ENCODE data around the gene TRIM26.
"Not testable (repeated sequence)": the region's sequence is repeated elsewhere in the genome, so short reads cannot be mapped to it uniquely, and the experiment has no call there.

Gene TRIM26

GRCh38 chr6:30169658-30170614 is 43.3 kb downstream of the TRIM26 start:
- peak in 1 of 5 experiments; percentile 50 for DNase-seq

GRCh38 chr6:30168741-30169140 is 44.5 kb downstream of the TRIM26 start:
- no peak for DNase-seq

GRCh38 chr6:30167101-30167500 is 46.1 kb downstream of the TRIM26 start:
- peak in 1 of 5 experiments; percentile 55 for DNase-seq

GRCh38 chr6:30165238-30165637 is 48.0 kb downstream of the TRIM26 start:
- DNase-seq, result not testable (repeated sequence)

DNA sequence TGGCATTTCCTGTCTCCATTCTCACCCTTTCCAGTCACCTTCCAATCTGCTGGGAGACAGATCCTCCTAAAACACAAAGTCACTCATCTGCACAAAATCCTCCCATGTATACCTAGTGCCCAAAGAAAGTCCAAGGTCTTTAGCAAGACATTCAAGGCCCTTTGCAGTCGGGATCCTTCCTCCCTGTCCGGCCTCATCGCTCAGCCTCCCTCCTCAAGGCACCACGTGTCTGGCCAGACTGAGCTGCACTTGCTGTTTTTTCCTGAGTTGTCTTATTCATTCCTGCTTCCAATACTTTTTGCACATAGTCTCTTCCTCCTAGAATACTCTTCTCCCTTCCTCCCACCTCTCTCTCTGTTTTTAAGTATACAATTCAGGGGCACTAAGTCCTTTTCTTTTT is 48.5 kb downstream of the TRIM26 start:
- DNase-seq, result no peak

- DNase-seq, result no peak
Measured at GRCh38 chr6:30163918-30164654, 49.1 kb downstream of the TRIM26 start.

GRCh38 chr6:30163090-30163917 is 49.9 kb downstream of the TRIM26 start, which contains the start of gene TRIM15:
TSS of gene TRIM15 (plus strand) at chr6:30163546. CDS start at chr6:30163685, 139 bp downstream.
- peak in 2 of 5 experiments; percentile 17 to 18 for DNase-seq

- DNase-seq, result no peak
Measured at GRCh38 chr6:30162265-30163089, 50.7 kb downstream of the TRIM26 start.

DNA sequence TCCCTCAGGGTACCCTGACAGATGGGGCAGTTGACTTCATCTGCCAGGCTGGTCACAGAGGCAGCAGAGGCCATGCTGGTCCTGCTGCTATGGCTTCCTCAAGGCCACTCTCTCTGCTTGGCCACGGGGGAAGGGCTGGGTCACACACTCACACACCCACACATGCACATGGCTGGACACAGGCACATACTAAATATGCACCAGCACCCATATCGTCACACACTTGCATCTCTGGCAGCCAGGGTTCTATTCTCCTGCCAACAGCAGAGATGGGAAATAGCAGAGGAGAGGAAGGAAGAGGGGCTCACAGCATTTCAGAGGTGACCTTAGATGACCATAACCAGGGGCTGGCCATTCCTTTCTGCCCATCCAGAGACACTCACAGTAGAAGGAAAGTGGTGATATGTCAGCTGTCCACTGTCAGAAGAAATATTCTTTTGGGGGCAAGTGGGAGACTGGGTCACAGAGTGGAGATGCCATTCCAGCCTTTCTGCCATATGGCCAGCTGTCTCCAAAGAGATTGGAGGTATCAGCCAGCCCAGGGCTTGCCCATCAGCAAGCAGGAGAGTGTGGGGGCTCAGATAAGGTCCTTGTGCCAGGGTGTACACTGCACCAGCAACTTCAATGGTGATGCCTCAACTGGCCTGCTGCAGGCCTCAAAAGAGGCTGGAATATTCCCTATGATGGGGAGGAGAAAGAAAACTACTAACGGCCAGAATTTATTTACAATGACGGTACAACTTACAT is 52.2 kb downstream of the TRIM26 start, which contains the start of gene TRIM10:
TRIM10 (minus strand) TSS at position 427 of the 747 bp plus-strand sequence; CDS start at position 74, 353 bp downstream.
- DNase-seq, result no peak

DNA sequence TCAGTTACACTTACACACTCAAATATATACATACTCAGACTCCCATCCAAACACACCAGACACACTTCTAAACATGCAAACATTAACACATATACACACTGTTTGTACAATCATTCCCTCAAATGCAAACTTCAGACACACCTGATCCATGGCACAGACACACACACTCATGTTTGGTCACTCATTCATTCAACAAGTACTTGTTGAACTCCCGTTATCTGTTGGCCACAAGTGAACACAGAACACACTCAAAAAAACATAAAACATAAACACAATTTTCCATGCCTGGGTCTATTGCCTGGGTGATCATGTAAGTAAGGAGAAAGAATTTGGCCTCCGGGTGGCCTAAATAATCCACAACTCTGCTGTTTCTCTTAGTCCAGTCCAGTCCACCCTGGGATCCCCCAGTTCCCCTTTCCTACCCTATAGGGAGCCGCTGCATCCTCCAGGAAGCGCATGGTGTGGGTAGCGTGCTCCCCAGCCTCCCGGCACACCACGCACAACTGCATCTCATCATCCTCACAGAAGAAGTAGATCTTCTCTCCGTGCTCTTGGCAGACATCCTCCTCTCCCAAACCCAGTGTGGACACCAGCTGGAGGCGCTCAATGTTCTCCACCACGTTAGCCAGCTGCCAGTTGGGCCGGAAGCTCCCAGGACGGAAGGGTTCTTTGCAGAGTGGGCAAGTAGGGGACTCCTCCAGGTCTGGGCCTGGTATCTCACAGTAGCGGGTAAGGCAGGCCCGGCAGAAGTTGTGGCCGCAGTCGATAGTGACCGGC is 53.0 kb downstream of the TRIM26 start:
- no peak for DNase-seq

GRCh38 chr6:30158475-30159040 is 54.6 kb downstream of the TRIM26 start:
- DNase-seq, result peak in 1 of 5 experiments; percentile 17

DNA sequence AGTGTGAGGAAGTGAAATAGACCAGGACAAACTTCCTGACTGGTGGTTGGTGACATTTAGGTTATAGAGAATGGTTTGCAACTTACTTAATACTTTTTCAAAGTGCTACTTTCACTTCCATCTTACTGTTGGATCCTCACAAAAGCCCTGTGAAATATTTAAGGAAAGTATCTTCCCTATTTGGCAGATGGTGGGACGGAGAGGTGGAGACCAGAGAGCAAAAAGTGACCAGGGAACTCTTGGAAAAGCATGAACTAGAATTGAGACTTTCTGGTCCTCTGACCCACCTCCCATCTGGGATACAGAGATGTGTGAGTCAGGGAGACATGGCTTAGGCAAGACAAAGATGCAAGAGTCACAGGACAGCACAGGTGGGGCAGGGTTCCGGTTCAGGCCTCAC is 55.2 kb downstream of the TRIM26 start:
- no peak for DNase-seq

GRCh38 chr6:30157581-30157980 is 55.6 kb downstream of the TRIM26 start:
- DNase-seq, result no peak

GRCh38 chr6:30156774-30157173 is 56.4 kb downstream of the TRIM26 start:
- no peak for DNase-seq

DNA sequence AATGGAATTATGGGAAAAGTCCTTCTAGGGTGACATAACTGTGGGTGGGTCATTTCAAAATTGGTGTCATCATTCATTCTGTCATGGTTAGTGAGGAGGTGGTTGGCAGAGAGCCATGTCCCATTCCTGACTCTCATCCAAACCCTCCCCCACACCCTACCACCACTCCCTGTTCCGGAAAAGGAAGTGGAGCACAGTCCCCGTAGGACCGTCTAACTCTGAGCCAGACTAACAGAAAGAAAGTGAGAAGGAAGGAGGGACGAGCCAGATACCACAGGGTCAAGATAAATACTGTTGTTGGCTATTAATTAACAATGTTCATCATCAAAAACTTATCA is 57.0 kb downstream of the TRIM26 start:
- DNase-seq, result no peak

GRCh38 chr6:30155520-30156261 is 57.5 kb downstream of the TRIM26 start:
- no peak for DNase-seq

- DNase-seq, result no peak
Measured at GRCh38 chr6:30154709-30155519, 58.3 kb downstream of the TRIM26 start.

DNA sequence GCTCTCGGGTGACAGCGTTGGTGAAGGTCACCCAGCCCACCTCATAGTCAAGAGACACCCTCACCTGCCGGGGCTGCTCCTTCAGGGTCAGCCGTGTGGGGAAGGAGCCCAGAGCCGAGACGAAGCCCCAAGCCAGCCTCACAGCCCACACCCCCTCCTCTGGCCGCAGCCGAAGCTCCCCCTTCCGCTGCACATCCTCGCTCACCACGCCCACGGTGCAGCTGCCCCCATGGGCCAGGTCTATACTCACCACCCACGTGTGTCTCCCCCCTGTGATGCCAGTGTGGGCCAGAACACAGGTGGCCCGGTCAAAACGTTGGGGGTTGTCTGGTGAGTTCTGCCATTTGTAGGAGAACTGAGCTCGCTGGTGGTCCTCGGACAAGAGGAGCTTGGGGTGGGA is 59.1 kb downstream of the TRIM26 start:
- no peak for DNase-seq
